ENCODE results near the gene SORCS2.

The SORCS2 gene

GRCh38 chr4:7645158-7645557 is 452.8 kb downstream of the SORCS2 start:
- no peak for TF ChIP-seq CTCF (IDR thresholded peaks at IDR 0.05)
- no peak overlapping the region for H3K4me3 ChIP-seq
- no peak for DNase-seq (ENCODE audit: low spot score)
- no peak overlapping the region for H3K27ac ChIP-seq

GRCh38 chr4:7645956-7646355 is 453.6 kb downstream of the SORCS2 start:
- no peak for TF ChIP-seq CTCF (IDR thresholded peaks at IDR 0.05)
- no peak overlapping the region for H3K4me3 ChIP-seq
- H3K27ac ChIP-seq = no peak overlapping the region
- no peak for DNase-seq (ENCODE audit: low spot score)

DNA sequence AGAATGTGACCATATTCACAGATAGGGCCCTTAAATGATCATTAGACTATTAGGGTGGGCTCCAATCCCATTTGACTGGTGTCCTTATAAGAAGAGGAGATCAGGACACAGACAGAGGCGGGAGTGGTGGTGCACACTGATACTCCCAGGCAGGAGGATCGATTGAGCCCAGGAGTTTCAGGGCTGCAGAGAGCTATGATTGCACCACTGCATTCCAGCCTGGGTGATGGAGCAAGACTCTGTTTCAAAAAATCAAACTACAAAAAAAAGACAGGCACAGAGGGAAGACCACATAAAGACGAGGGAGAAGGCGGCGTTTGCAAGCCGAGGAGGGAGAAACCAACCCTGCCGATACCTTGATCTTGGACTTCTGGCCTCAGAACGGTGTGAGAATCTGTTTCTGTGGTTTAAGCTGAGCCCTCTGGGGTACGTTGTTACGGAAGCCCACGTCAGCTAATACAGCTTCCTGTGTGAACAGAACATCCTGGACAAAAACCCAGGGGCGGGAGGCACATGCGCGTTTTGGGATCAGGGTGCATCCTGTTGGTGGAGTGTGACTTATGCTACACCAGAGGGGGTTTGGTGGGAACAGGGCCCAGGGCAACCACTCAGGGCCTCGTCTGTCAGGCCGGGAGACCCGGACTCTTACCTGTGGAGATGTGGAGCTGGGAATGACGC is 454.2 kb downstream of the SORCS2 start:
- no peak for TF ChIP-seq CTCF (IDR thresholded peaks at IDR 0.05)
- Histone ChIP-seq H3K4me3 (no peak overlapping the region), H3K27ac (no peak overlapping the region)
- no peak for DNase-seq (ENCODE audit: low spot score)

DNA sequence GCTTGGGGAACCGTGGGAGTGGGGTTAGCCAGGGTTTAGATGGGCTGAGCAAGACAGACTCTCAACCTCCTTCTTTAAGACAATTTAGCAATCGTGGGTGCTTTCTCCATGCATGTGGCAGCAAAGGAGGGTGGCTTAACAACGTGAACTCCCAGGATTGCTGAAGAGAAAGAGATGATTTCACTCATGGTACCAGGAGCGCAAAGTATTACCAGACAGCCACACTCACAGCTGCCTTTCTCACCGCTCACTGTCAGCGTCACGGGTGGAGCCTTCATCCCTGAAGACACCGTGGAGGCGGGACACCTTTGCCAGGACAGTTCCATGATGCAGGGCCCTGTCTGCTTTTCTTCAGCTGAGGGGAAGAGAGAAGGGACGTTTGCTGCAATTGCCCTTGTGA is 454.8 kb downstream of the SORCS2 start:
- Histone ChIP-seq H3K27ac (no peak overlapping the region), H3K4me3 (no peak overlapping the region)
- no peak for DNase-seq (ENCODE audit: low spot score)
- TF ChIP-seq CTCF (IDR thresholded peaks at IDR 0.05) = no peak

- no peak overlapping the region for H3K4me3 ChIP-seq
- H3K27ac ChIP-seq = no peak overlapping the region
- no peak for DNase-seq (ENCODE audit: low spot score)
- no peak for TF ChIP-seq CTCF (IDR thresholded peaks at IDR 0.05)
These were observed 455.5 kb downstream of the SORCS2 start for GRCh38 chr4:7647600-7648543.

GRCh38 chr4:7648544-7649395 is 456.4 kb downstream of the SORCS2 start:
- DNase-seq (ENCODE audit: low spot score) = no peak
- no peak for TF ChIP-seq CTCF (IDR thresholded peaks at IDR 0.05)
- Histone ChIP-seq H3K27ac (peak overlapping the region in 1 of 2 donors; percentile 24), H3K4me3 (no peak overlapping the region)
